Omental fat pad (tissue), 4 donors: ENCODE data around the gene ZNF236. TPM values are rescaled to one million over a fixed set of nuclear protein-coding genes. Genes with fewer than 3 reads are reported as not detected.

Experiments
- ATAC-seq: fragments of 150-250 bp; one replicate; pipeline ENCODE4 v1.9.1; 2016; ENCODE audit warnings: mild to moderate bottlenecking, moderate library complexity; ENCODE audit not compliant: low FRiP score
- DNase-seq: peaks from one replicate; pipeline ENCODE4 v3.0.0-alpha.2; 2019; ENCODE audit warnings: low spot score
- total RNA-seq, 4 donors: library from RNA; depleted of rRNA; stranded (reverse); fragments of >200 nt; gene quantifications; one replicate each; pipeline ENCODE4 v1.1.0, GENCODE V29; 2016
- TF ChIP-seq, protein P1 (sequence below), 3 donors: fragments of 450-650 bp; IDR thresholded peaks; one replicate each; pipeline ENCODE4 v1.5.1; 2016 to 2017; ENCODE audit warnings: antibody characterized with exemption in 3 of 3, mild to moderate bottlenecking in 3 of 3, moderate library complexity in 2 of 3

The ZNF236 gene
- total RNA-seq, 4 donors from 2014 or later = 14.3 to 18.0 (median 17.0) TPM

DNA sequence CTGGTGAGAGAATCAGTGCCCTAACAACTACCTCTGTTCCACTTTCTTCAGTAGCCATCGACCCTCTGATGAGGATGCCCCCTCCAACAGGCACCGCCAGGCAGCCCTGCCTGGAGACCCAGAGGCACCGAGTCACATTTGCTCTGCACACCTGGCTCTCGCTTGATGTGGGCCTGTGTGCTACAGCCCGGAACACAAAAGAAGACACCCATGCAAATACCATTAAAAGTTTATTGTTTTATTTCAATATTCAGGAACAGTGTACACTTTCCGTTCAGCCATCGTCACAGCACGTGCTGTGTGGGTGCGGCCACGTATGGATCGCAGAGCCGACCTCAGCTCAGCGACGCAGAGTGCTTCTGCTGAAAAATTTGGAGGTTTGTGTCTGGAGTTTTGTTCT lies 156.3 kb downstream of the ZNF236 start:
- TF ChIP-seq, protein P1, sequence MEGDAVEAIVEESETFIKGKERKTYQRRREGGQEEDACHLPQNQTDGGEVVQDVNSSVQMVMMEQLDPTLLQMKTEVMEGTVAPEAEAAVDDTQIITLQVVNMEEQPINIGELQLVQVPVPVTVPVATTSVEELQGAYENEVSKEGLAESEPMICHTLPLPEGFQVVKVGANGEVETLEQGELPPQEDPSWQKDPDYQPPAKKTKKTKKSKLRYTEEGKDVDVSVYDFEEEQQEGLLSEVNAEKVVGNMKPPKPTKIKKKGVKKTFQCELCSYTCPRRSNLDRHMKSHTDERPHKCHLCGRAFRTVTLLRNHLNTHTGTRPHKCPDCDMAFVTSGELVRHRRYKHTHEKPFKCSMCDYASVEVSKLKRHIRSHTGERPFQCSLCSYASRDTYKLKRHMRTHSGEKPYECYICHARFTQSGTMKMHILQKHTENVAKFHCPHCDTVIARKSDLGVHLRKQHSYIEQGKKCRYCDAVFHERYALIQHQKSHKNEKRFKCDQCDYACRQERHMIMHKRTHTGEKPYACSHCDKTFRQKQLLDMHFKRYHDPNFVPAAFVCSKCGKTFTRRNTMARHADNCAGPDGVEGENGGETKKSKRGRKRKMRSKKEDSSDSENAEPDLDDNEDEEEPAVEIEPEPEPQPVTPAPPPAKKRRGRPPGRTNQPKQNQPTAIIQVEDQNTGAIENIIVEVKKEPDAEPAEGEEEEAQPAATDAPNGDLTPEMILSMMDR (IDR thresholded peaks at IDR 0.05) = no peak
- ATAC-seq = no peak

DNA sequence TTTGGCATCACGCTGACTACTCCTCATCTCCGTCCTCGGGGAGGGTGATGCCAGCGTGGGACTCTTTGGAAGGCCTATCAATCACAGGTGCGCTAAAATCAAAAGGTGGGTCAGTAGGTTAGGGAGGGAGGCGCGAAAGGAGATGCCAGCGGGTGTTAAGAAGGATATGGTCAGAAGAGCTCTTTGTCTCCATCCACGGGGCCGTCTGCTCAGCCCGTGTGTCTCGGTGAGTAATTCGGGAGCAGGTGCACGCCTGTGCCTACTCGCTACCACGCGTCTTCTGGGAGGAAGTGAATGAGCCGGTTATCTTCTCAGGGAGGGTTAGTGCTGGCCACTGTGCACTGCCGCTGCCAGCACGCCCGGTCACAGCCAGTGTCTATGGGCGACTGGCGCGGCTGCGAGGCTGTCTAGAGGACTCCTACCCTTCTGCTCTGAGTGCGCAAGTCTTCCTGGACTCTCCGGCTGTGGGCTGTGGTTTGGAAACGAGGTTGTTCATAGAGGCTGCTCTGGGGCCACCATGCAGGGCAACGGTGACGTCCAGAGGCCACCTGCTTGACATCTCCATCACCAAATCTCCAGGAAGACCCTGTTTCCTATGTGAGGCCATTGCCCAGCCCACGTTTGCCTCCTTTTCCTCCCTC lies 156.9 kb downstream of the ZNF236 start:
- no peak for ATAC-seq

More for the DNA sequence above, 156.3 kb downstream of the ZNF236 start:
- no peak for DNase-seq

DNA sequence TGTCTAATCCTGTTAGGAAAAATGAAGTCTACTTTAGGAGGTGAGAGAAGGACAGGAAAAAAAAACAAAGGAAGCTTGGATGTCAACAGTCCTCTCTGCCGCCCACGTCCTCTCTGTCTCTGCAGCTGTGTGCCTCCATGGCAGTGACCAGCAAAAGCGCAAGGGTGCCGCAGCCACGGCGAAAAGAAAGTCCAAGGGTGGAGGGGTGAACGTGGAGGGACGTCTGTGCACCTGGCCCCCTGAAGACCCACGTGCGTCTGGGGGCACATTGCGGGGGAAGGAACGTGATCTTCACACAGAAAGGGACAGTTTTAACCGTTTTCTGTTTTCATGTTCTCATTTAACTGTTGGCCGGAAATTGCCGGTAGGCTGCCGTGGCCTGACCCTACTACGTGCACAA lies 157.5 kb downstream of the ZNF236 start:
- TF ChIP-seq, protein P1 (IDR thresholded peaks at IDR 0.05) = no peak
- DNase-seq (no peak), ATAC-seq (no peak)

More for the DNA sequence above, 156.9 kb downstream of the ZNF236 start:
- TF ChIP-seq, protein P1 (IDR thresholded peaks at IDR 0.05) = no peak
- DNase-seq = no peak

DNA sequence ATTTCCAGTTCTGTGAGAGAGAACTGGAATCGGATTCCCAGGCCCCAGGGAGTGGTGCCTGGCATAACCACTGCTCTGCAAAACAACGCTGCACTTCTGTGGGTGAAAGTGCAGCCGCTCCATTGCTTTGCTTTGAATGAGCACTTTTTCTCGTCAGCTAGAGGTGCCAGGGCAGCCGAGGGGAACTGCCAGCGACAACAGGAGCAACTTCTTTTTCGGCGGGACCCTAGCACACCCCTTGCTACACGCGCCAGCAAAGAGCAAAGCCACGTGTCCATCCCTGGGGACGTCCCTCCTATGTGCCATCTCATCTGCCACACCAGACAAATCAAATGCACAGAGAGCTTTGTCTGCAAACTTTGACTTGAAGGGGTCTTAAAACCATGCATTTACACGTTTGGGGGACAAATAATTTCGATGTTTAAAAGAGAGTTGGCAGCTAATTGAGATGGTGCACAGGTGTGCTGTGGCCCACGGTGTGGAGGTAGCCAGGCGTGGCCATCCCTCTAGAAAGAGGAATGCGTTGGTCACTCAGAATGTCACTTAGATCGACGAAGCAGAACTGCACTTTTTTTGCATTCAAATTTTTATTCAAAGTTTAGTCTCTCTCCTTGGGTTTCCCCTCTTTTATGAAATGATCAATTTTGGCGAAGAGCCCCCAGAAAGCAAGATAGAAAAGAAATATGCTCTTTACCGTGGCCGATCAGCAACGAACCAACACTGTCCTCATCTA lies 158.5 kb downstream of the ZNF236 start:
- ATAC-seq (no peak), DNase-seq (no peak)
- TF ChIP-seq, protein P1 (IDR thresholded peaks at IDR 0.05) = no peak

DNA sequence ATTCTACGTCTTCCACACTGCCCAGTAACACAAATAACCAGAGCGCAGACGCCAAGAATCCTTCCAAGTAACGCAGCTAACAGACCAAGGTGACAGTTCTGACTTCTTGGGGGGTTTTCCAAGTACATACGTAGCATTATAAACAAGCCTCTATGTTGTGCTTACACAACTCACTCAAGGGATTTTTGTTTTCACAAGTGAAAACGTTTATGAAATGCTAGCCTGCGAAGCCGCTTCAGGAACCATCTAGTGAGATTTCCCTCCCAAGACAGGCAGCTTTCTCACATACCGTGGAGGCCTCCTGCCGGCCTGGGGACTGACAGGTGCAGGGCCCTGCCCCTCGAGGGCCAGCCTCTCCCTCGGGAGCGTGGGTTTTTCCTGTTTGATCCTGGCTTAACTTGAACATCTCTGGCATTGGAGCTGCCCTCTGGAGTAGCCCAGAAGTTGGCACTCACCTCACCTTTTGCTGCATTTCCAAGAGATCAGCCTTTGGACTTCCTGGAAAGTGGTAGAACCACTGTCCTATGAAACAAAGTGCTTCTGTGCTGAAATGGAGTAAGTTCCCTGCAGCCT lies 159.1 kb downstream of the ZNF236 start:
- ATAC-seq (no peak), DNase-seq (no peak)
- TF ChIP-seq, protein P1 (IDR thresholded peaks at IDR 0.05) = no peak

DNA sequence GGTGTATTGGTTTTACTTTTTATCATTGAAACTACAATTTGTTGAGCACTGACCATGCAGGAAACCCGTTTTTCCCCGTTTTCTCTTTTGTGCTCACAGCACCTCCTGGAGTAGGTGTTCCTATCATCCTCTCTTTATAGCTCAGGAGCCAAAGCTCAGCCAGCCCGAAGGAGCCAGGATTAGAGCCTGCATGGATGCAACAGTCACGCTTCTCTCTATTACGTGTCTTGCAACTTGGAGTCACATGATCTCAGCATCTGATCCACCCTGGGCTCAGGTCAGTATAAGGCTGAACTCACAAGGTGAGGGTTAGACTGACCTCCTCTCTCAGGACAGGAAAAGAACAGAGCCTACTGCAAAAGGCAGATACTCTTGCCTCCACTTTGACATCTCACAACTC lies 159.7 kb downstream of the ZNF236 start:
- ATAC-seq (no peak), DNase-seq (no peak)
- TF ChIP-seq, protein P1 (IDR thresholded peaks at IDR 0.05) = no peak
